HG03575 (cell line): Measurements from ENCODE around the gene WBP2.

Source experiments
- ATAC-seq: cut with Tn5 transposase; IDR thresholded peaks from one replicate; pipeline ENCODE4 v1.9.1; 2021; ENCODE audit not compliant: unreplicated experiment, insufficient number of reproducible peaks, low FRiP score; ENCODE audit errors: extremely low read depth

WBP2 gene

GRCh38 chr17:75847614-75848522 lies 7.3 kb downstream of the WBP2 start:
- ATAC-seq: no peak

GRCh38 chr17:75846692-75847613 lies 8.2 kb downstream of the WBP2 start:
- ATAC-seq: no peak

GRCh38 chr17:75845933-75846691 lies 9.0 kb downstream of the WBP2 start:
- ATAC-seq: no peak

DNA sequence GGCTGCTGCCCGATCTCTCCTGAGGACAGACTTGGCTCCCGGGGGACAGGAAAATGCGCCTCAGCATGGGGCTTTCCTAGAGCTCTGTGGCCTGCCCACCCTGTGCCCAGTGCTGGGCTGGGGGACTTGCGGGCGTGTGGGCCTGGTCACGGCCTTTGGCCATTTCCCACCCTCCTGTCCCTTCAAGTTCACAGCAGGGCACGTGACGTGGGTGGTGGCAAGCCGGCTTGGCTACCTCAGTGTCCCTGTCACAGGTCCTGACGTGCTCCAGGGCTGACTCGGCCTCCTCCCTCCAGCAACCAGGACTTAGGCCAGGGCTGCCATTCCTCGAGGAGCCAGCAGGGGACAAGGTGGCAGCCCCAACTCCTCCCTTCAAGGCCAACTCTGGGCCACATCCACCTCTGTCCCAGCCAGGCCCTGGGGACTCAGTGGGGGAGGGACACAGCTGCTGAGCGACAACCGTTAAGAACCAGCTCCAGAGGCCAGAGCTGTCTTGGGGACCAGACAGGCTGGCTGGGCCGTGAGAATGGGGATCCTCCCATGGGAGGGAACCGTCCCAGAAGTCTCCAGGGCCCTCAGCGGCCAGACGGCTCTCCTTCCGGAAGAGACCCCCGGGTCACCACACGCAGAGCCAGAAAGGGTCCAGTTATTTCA lies 9.9 kb downstream of the WBP2 start:
- no peak for ATAC-seq

DNA sequence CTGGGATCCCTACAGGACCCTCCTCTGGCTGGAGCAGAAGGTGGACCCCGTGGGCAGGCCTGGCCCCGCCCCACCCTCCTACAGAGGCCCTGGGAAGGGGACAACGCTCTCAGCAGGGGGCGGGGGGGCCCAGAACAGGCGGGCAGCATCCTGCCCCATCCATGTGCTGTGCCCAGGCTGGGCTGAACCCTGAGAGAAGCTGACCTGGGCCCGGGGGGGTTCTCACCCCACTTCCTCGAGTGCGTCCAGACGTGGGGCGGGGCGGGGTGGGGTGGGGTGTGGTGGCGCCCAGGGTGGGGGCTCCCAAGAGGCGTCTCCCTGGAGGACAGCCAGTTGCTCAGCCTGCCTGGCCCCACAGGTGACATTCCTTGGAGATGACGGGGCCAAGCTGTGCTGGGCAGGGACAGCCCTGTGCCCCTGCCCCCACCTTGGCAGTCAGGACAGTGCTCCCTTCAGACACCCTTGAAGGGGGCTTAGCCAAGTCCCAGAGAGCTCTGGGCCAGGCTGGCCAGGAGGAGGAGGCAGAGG lies 10.5 kb downstream of the WBP2 start:
- ATAC-seq: no peak

DNA sequence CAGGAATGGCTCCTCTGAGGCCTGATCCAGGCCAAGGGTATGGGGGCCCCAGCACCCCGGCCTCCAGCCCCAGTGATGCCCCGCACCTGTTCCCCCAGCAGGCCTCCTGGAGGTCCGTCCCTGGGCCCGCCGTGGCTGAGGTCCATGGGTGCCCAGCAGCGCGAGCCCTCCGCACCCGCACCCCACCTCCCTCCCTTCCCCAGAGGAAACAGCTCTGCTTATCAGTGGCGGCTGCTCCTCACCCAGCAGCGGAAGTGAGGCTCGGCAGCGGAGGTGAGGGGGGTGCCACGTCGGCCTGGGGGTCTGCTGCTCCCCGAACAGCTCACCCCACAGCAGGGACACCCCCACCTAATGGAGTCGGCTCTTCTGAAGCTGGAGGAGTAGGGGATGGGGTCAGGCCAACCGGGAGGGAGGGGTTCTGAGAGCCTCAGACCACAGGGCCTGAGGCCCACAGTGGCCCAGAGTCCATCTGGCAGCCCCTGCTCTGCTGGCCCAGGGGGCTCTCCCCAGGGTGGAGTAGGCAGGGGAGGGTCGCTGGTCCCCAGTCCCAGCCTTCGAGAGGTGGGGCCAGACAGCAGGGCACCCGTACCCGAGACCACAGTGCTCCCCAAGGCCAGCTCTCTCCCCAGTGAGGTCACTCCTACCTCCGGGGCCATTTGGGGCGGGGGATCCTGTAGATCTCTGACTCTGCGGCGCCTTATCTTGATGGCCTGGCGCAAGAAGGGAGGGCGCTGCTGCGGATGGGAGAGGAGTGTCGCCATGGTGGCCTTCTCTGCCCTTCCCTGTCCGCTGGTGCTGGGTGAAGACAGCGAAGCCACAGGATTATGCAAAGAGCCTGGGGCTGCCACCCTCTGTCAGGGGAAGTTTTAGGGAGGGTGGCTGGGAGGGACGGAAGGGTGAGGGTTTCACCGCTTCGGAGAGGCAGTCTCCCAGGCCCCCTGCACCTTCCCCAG lies 11.3 kb downstream of the WBP2 start, which contains the start of gene UNC13D:
Gene UNC13D (minus strand): TSS at position 828 of the 953 bp plus-strand sequence. CDS start 67 bp downstream, at position 761.
- ATAC-seq: no peak

GRCh38 chr17:75842963-75843576 lies 12.1 kb downstream of the WBP2 start:
- ATAC-seq: no peak

DNA sequence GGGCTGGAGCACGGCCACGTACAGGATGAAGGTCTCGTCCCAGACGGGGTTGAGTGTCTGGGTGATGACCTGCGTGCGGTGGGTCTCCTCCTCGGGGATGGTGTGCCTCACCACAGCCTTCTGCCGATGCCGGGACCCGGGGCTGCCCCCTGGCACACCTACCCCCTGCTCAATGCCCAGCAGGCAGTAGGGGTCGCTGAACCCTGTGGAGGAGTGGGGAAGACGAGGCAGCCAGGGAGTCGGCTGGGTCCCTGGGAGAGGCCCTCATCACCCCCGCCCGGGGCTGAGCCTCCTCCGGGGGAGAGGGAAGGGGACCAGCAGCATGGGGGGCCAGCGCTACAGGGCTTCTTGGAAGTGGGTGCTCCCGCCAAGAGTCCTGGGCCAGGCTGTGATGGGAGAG lies 12.7 kb downstream of the WBP2 start:
- no peak for ATAC-seq

- no peak for ATAC-seq
Measured at GRCh38 chr17:75840799-75841164, 14.4 kb downstream of the WBP2 start.

GRCh38 chr17:75839942-75840798 lies 15.0 kb downstream of the WBP2 start:
- ATAC-seq: no peak

GRCh38 chr17:75838410-75838809 lies 16.7 kb downstream of the WBP2 start:
- ATAC-seq: no peak

GRCh38 chr17:75837899-75838298 lies 17.2 kb downstream of the WBP2 start:
- ATAC-seq: no peak

DNA sequence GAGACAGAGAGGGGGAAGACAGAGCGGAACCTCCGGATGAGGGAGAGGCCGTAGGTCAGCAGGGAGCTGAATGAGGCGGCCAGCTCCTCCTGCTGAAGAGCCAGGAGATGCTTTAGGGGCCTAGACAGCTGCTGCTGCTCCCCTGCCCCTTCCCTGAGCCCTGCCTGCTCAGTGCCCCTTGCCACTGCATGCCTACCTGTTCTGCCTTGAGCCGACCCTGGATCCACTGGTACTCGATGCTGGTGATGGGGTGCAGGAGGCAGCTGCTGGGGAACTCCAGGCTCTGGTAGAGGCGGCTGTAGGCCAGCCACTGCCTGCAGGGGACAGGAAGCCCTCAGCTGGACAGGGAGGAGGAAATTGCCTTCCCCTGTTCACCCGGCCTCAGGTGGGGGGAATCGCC lies 18.5 kb downstream of the WBP2 start:
- ATAC-seq: no peak

DNA sequence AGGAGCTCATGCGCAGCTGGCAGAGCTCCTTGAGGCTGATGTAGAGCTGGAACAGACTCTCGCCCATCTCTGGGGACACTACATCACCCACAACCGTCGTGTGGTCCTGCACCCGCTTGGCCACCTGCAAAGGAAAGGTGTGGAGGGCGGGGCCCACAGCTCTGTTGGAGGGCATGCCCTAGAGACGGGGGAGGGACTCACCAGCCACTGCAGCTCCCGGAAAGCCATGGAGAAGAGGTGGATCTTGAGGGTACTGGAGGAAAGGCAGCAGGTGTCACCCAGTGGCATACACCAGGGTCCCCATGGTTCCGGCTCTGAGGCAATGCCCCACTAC lies 19.5 kb downstream of the WBP2 start:
- no peak for ATAC-seq

GRCh38 chr17:75834928-75835653 lies 20.0 kb downstream of the WBP2 start:
- ATAC-seq: no peak
